Ramos (cell line): ENCODE results near the gene ST8SIA4.

Source experiments
- in situ Hi-C: fragments of 300-500 bp; cut with MboI; formaldehyde crosslinking; loops from one replicate; pipeline ENCODE4 v1.14.3; 2022; ENCODE audit warnings: low sequenced_read_pairs; ENCODE audit not compliant: unreplicated experiment

ST8SIA4 gene, protein sequence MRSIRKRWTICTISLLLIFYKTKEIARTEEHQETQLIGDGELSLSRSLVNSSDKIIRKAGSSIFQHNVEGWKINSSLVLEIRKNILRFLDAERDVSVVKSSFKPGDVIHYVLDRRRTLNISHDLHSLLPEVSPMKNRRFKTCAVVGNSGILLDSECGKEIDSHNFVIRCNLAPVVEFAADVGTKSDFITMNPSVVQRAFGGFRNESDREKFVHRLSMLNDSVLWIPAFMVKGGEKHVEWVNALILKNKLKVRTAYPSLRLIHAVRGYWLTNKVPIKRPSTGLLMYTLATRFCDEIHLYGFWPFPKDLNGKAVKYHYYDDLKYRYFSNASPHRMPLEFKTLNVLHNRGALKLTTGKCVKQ

DNA sequence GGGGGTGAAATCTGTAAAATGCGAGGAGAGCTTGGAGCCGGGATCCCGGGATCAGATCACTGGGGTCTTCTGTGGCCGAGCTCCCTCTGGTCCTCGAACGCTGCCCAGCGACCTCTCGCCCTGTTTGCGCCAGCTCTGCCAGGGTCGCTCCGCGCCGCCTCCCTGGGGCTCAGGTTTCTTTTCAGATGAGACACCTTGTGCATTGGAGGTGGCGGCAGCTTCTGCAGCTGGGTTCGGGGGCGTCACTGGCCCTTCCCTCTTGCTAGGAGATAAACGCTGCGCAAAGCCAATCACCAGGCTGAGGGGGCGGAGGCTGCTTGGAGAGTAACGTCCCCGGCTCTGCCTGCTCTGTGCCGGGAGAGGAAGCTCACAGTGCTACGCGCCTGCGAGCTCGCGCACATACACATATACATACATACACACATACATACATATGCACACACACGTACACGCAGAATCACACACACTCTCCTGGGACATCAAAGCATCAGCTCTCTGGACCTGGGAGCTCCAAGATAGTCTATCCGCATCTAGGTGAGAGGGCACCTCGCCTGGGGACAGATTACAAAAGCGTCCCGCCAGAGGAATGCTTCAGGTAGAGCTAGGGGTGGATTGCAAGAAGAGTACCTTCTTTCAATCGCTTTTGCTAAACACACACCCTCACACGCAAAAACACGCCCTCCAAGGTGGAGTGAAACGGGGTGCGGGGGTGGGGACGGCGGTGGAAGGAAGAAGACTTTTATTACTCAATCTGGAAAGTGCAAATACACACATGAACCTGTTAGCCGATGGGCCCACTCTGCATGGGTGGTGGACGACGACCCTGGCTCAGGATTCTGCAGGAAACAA is at the start of gene ST8SIA4:
ST8SIA4 (minus strand) TSS at position 244 of the 849 bp plus-strand sequence. CDS start 327 bp downstream, outside the sequence.
- in situ Hi-C loops, result no loop called here

DNA sequence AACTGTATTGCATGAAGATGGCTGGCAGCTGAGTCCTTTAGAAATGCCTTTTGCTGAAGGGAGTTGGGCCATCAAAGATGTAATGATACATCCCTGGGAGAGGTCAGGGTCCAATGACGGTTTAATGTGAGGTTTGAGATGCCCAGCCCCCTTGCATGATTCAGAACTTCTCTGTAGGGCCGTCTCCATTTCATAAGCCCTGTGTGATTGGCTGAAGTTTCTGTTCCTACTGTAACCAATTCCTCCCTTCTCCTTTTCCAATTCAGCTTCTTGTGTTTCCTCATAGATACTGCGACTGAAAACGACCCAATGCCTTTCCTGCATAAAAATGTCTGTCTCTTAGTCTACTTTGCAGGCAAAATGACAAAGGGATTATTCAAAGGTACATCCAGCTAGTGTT is 47.9 kb upstream of the ST8SIA4 start:
- in situ Hi-C loops, result no loop called here

DNA sequence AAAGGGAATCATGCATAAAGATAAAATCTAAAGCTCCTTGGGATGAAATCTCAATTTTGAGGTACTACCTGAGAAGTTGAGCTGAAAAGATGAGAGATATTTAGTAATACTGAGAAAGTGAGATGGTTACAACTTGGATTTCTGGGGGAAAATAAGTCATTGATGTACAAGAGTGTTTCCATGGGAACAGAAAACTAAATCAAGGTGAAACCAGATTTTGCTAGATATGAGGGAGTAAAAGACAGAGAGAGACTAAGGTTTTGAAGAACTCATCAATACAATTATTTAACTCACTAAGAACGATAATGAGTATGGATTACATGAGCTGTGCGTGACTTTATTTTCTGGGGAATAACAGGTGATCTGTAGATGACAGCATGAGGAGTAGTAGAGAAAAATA is 10.2 kb upstream of the ST8SIA4 start:
- in situ Hi-C loops, result no loop called here

DNA sequence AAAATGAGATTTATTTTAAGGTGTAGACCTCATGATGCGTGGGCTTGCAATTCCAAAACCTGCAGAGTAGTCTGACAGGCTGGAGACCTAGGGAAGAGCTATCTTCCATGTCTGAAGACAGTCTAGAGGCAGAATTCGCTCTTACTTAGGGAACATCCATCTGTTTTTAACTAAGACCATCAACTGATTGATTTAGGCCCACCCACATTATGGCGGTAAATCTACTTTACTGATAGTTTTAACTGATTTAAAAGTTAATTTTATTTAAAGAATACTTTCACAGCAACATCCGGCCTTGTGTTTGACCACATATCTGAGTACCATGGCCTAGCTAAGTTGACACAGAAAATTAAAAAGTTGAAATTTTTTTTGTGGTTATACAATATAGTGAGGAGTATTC is 6.0 kb upstream of the ST8SIA4 start:
- in situ Hi-C loops, result no loop called here

DNA sequence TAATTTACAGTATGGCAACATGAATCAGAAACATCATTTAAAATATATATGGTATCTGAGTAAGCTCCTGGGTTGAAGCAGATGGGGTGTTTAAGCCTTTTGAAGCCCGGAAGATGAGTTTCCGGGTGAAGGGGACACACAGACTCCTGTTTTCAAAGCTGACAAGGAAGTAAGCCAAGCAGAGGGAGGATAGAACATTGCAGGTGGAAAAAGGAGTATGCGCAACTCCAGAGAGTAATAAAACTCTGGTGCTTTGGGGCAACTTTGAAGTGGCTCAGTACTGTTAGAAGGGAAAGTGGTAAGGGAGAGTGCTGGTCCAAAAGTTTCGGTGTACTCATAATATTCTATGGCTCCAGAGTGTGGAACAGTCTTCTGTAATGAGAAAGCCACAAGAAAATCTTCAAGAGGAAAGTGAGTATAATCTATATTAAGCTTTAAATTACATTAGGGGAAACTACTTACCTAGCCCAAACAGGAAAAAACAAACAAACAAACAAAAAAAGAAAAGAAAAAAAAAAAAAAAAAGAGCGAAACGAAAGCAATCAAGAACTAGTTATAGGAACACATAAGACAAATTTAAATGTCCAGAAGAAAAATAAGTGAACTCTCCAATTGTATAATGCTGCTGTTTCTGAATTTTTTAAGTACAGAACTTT is 2.3 kb upstream of the ST8SIA4 start:
- in situ Hi-C loops, result no loop called here

DNA sequence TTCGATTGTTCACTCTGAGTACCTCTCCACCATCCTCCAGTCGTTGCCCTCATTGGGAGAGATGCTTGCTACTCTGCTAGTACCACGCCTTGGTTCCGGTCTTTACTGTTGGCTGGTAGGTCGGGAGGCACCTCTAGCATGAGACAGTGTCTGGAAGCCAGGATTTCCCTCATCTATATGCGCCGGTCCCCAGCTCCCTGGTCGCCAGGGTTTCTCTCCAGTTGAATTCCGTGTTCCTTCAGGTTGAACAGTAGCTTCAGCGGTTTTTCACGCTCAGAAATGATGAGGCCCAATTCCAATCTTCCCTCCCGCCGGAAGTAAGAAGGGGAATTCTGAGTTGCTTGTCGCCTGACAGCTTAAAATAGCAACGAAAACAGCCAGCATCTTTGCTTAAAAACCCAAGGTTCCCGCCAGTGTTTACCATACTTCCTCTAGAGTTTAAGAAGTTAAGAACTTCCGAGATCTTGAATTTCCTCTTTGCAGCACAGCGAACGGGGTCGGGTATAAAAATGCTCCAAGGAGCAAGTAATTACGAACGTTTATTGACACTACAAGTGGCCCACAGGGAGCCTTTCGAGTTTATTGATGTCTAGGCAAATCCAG is 1.3 kb upstream of the ST8SIA4 start:
- in situ Hi-C loops, result no loop called here

DNA sequence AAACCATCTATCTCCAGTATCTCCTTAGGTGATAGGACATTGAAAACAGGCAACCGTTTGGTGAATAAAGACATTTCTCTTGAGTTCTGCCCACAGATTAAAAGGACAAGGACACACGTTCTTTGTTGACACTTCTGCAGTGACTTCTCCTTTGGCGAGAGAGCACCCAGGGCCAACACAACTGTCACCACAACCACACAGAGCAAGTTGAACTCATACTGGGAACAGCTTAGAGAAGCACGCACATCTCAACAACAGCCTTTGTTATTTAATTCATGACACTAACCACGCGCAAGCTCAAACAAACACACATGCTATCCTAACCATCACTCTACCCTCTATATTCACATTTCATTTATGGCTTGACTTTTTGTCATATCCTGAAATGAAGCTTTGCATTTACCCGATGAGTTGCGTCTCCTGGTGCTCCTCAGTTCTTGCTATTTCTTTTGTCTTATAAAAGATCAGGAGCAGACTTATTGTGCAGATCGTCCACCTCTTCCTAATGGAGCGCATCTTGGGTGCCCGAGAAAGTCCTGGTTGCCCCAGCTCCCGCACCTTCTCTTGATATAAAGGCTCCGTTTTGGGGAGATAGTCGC is 543 bp downstream of the ST8SIA4 start:
- in situ Hi-C loops, result no loop called here

DNA sequence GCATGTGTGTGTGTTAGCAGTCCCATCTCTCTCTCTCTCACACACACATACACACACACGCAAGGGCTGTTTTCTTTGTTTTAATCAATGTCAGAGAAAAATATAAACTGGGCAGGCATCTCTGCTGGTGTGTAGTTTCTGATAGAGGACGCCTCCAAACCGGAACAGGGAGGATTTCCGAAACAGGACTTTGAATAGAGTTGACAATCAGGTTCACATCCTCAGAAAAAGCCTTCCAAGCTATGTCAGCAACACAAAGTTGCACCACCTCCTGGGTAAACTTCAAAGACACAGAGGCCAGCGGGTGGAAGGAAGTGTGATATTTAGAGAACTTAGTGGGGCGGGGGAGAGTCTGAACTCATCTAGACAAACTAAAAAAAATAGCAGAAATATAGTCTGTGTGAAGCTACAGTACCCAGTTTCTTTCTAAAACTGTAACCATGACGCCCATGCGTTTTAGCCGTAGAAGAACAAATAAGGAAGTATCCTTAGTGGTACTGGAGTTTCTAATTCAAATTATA is 1.2 kb downstream of the ST8SIA4 start:
- in situ Hi-C loops, result no loop called here

DNA sequence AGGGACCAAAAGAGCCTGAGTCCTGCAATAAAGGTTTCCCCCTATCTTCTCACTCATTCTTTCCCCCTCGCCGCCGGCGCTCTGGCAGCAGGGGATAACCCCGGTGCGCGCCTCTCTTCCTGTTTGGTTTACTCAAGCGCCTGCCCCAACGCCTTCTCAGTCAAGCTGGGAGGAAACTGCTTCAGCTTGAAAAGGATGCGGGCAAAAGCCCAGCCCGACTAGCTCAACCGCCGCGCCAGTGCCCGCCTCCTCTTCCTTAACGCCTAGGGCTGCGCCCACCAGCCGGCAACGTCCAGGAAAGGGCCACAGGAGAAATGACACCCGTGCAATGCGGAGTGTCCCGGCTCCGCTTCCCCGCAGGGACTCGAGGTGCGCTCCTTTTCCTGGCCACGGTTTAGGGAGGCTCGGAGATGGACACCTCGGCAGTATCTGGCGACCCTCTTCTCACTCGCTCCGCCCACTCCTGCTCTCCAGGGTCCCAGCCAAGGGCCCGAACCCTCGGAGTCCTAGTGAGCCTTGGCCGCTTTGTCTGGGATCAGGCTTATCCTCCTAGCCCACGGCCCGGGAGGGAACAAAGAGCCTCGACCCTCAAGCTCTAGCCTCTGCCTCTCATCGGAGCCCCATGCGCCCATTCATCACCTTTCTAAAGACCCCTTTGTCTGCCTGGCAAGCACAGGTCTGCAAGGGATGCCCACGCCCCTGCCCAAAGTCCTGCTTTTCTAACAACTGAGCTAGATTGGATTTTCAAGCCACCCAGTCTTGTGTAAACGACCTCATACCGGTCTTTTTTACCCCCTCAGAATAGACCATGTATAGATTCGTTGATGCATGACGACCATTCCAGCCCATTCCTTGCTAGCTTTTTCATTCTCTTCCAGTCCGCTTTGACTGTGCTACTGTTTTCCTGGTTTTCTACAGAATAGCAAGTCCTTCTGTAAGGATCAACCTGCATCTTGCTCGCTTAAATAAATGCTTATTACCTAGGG is 2.0 kb downstream of the ST8SIA4 start:
- in situ Hi-C loops, result no loop called here

DNA sequence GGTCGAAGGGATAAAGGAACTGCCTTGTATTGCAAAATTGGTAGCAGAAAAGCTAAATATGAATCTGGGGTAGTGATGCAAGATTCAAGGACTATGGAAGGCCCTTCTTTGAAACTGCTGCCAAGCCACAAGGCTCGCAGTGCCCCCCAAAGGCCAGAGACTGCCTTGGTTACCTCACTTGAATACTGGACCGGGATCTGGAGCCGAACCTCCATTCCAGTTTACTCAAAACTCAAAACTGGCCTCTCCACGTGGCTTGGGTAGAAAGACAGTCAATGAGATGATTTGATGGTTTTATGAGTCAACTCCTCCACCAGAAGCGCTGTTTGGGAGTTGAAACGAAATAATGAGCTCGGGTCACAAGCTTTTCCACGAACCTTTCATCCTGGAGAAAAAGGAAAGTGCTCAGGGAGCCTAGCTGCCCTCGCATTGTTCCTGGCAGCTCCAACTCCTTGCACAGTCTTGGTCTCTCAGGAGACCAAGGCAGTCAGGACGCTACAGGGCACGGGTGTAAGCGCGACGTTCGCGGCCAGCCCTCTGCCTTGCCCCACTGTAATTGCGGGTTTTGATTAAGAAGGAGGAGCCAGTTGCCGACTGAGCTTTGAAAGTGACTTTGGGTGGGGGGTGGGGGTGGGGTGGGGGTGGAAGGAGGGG is 2.8 kb downstream of the ST8SIA4 start:
- in situ Hi-C loops, result no loop called here

DNA sequence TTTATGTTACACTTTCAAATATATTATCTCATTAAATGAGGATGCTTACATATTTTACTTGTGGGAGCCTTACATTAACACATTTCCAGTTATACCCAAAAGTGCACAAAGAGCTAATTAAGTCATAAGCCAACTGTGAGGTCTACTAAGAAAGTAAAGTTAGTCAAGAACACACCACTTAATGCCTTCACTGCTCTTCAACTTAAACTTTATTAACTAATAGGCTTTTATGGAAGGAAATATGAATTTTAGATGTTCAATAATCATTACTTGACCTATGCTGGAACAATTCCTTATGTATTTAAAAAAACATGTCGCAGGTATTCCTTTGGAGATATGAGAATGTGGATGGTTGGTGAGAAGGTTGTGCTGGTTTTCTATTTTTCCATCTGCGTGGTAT is 3.4 kb downstream of the ST8SIA4 start:
- in situ Hi-C loops, result loop anchor here (10.0 kb wide), 1 partner anchor 115 kb away; no protein-coding TSS in a partner anchor

DNA sequence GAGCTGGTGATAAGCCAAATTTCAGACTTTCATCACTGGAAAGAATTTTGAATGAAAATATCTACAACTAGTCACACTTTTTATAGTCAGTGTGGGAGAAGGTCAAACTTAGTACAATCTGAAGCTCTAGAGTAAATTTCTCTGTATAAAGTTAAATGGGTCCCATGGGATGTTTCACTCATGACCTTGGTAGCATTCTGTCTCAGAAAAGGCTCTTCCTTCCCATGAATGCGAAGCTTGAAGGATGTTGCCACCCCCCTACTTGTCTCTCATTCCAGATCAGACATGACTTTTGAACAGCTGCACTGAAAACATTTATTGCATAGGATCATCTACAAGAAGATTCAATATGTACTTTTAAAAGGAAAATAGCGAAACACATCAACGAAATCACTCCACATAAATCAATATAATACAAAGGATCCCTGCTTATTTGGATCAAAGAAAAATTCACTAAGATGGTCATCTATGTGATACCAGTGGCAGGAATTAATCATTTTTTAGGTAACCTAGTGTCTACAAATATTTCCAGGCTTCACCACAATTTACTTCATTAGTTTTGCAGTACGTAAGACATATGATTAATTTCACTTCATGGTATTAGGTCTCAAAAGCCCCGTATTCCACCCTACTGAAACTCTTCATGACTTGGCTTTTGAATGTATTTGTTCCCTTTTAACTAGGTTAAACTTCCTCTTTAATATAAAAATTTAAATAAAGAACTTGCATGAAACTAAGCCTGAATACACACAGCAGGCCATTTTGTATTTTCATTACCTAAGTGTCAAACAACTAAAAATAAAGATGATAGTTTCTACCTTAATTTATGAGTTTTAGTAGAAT is 4.4 kb downstream of the ST8SIA4 start:
- in situ Hi-C loops, result loop anchor here (10.0 kb wide), 1 partner anchor 114 kb away; no protein-coding TSS in a partner anchor

DNA sequence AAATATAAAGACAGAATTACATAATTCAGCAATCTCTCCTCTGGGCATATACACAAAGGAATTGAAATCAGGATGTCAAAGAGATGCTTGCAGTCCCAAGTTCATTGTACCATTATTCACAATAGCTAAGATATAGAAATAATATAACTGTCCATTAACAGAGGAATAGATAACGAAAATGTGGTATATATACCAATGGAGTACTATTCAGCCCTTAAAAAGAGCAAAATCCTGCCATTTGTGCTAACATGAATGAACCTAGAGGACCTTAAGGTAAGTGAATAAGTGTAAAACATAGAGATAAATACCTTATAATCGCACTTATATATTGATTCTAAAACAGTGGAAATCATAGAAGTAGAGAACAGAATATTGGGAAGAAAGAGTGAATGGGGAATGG is 7.0 kb downstream of the ST8SIA4 start:
- in situ Hi-C loops, result loop anchor here (10.0 kb wide), 1 partner anchor 111 kb away; no protein-coding TSS in a partner anchor

DNA sequence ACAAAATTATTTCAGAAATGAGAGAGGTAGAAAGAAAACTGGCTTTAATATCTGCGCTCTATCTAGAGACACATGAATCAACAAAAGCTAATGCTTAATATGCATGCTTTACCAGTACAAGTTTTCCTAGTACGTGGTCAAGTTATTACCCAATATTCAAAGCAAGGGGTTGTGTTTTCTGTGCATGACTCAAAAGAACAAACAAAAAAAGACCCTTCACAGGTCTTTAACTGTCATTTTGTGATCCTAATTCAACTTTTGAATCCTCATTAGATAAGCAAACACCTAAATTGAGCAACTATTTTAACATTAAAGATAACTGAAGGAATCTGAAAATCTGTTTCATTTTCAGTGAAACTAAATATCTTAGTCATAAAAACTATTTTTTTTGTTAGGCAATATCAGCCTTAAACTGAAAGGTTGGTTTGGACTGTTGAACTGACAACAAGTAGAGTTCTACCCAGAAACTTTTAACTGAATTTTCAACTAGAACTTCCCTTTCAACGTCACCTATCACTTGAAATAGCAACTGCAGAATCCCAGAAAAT is 12.5 kb downstream of the ST8SIA4 start:
- in situ Hi-C loops, result loop anchor here (10.0 kb wide), 1 partner anchor 106 kb away; no protein-coding TSS in a partner anchor

DNA sequence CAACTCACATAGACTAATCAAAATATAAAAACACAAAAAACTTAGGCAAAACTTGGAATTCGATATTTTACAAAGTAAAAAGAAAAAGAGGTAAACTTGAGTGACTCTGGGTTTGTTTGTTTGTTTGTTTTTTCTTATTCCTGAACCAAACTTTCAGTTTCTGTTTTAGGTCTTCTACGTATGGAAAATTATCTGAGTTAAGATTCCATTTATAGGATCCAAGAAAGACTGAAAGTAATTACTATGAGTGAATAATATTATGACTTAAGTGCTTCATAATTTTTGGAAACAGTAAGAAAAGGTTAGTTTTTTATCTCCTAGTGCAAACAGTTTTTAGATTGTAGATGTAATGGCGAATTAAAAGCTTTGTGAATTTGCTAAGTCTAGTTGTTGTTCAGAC is 13.2 kb downstream of the ST8SIA4 start:
- in situ Hi-C loops, result loop anchor here (10.0 kb wide), 1 partner anchor 105 kb away; no protein-coding TSS in a partner anchor

DNA sequence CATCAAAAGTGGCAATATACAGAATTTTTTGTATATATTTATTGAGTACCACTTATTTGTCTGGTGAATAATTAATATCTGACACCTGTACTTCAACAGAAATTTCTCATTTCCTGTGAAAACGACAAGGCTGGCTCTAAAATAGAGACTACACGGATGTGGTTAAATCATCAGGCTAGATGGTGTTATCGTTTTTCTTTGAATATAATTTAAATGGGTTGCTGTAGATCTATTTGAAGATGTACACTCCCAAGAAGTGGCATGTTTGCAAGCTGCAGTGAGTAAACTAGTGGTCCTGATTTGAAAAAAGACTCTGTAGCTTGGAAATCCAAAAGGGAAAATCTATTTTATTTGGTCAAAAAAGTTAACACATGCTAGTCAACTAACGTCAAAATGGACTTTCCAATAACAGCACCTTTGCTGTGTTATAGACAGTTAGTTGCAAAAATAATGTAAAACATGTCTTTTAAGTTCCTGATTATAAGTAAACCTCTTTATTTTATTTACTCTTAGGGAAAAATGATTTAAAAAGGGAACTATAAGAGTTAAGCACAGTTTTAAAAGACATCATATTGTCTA is 13.8 kb downstream of the ST8SIA4 start:
- in situ Hi-C loops, result no loop called here
